Measurements from ENCODE around the gene NCOA1. TPM values are rescaled to one million over a fixed set of nuclear protein-coding genes. Genes with fewer than 3 reads are reported as not detected.

Gene NCOA1
- total RNA-seq, 1 experiment from 2014 or later: 11.6 TPM

- no peaks in the 10 kb centered on the region for H3F3A ChIP-seq (ENCODE audit: insufficient read depth, low read depth)
- no peaks in the 10 kb centered on the region for H3K36me3 ChIP-seq (ENCODE audit: low read depth)
- H4K20me1 ChIP-seq (ENCODE audit: insufficient read depth): no peaks in the 10 kb centered on the region; the same call in 1 of the 2 replicates
- BruUV-seq (replicated peaks): no TSS peak
- no peaks in the 10 kb centered on the region for H3K27me3 ChIP-seq (ENCODE audit: insufficient read depth, low read depth)
- no peak overlapping the region for H3K4me3 ChIP-seq
- H3K79me2 ChIP-seq (ENCODE audit: low read depth): no peaks in the 10 kb centered on the region
- no peak overlapping the region for H2AFZ ChIP-seq
- no peaks in the 10 kb centered on the region for H3K9me2 ChIP-seq (ENCODE audit: insufficient read depth)
- TF ChIP-seq CTCF (conservative IDR thresholded peaks at IDR 0.05): no peak
- TF ChIP-seq EZH2 (IDR thresholded peaks at IDR 0.05; ENCODE audit: low read depth): no peak
- no peak overlapping the region for H3K4me2 ChIP-seq
- H3K4me1 ChIP-seq (replicated peaks; ENCODE audit: insufficient read depth): no peaks in the 10 kb centered on the region
- H3K9me3 ChIP-seq (ENCODE audit: insufficient read depth, low read depth): no peaks in the 10 kb centered on the region
- DNase-seq: no peak
- H3K27ac ChIP-seq: no peak overlapping the region
- ChIA-PET CTCF (no interaction called here), POLR2A (ENCODE audit: unreplicated experiment) (no interaction called here)
- intact Hi-C loops (cut with micrococcal nuclease; ENCODE audit: unreplicated experiment): no loop called here
Measured at GRCh38 chr2:24643051-24643450, 152.0 kb downstream of the NCOA1 start.

- Histone ChIP-seq H3K9me3 (ENCODE audit: insufficient read depth, low read depth) (no peaks in the 10 kb centered on the region), H3K4me3 (no peak overlapping the region), H3F3A (ENCODE audit: insufficient read depth, low read depth) (no peaks in the 10 kb centered on the region), H3K36me3 (ENCODE audit: low read depth) (no peaks in the 10 kb centered on the region), H3K27ac (no peak overlapping the region), H3K27me3 (ENCODE audit: insufficient read depth, low read depth) (no peaks in the 10 kb centered on the region), H3K79me2 (ENCODE audit: low read depth) (no peaks in the 10 kb centered on the region), H3K4me1 (replicated peaks; ENCODE audit: insufficient read depth) (no peaks in the 10 kb centered on the region), H3K4me2 (no peak overlapping the region), H2AFZ (no peak overlapping the region), H3K9me2 (ENCODE audit: insufficient read depth) (no peaks in the 10 kb centered on the region), H4K20me1 (ENCODE audit: insufficient read depth) (no peaks in the 10 kb centered on the region)
- no peak for DNase-seq
- TF ChIP-seq EZH2 (IDR thresholded peaks at IDR 0.05; ENCODE audit: low read depth) (no peak), CTCF (conservative IDR thresholded peaks at IDR 0.05) (no peak)
- CTCF ChIA-PET: no interaction called here
- POLR2A ChIA-PET (ENCODE audit: unreplicated experiment): no interaction called here
- intact Hi-C loops (cut with micrococcal nuclease; ENCODE audit: unreplicated experiment): no loop called here
- BruUV-seq (replicated peaks): no TSS peak
Measured at GRCh38 chr2:24644032-24644431, 153.0 kb downstream of the NCOA1 start.

GRCh38 chr2:24650997-24651642 lies 160.1 kb downstream of the NCOA1 start:
- Histone ChIP-seq H3K9me2 (ENCODE audit: insufficient read depth) (no peaks in the 10 kb centered on the region), H3K27ac (no peak overlapping the region), H3K4me1 (replicated peaks; ENCODE audit: insufficient read depth) (0 out of 2 replicates have a peak, but pooled peaks cover 3% of the 10 kb centered on the region), H3K27me3 (ENCODE audit: insufficient read depth, low read depth) (no peaks in the 10 kb centered on the region), H3K79me2 (ENCODE audit: low read depth) (no peaks in the 10 kb centered on the region), H3K9me3 (ENCODE audit: insufficient read depth, low read depth) (no peaks in the 10 kb centered on the region), H3F3A (ENCODE audit: insufficient read depth, low read depth) (0 out of 2 replicates have a peak, but pooled peaks cover 4% of the 10 kb centered on the region), H3K4me2 (no peak overlapping the region), H3K36me3 (ENCODE audit: low read depth) (no peaks in the 10 kb centered on the region), H2AFZ (no peak overlapping the region), H3K4me3 (no peak overlapping the region), H4K20me1 (ENCODE audit: insufficient read depth) (no peaks in the 10 kb centered on the region)
- TF ChIP-seq CTCF (conservative IDR thresholded peaks at IDR 0.05) (no peak), EZH2 (IDR thresholded peaks at IDR 0.05; ENCODE audit: low read depth) (no peak)
- no peak for DNase-seq
- ChIA-PET POLR2A (ENCODE audit: unreplicated experiment) (interaction anchor here (0.7 kb wide), 1 partner anchor 373 kb away, joined by 4 read pairs; no protein-coding TSS in a partner anchor), CTCF (no interaction called here)
- intact Hi-C loops (cut with micrococcal nuclease; ENCODE audit: unreplicated experiment): no loop called here
- BruUV-seq (replicated peaks): no TSS peak
